Colonic mucosa (tissue), 4 donors: ENCODE results near the gene TMEM63C. TPM values are rescaled to one million over a fixed set of nuclear protein-coding genes. Genes with fewer than 3 reads are reported as not detected.
A peak's percentile ranks its signal among the peaks of the same experiment; 100 is the strongest.

Experiments used
- DNase-seq: peaks from one replicate; pipeline ENCODE4 v3.0.0-alpha.2; 2020
- H3K27ac ChIP-seq: fragments of 200-600 bp; one replicate; pipeline ENCODE4 v1.8.0; 2021
- H3K27me3 ChIP-seq: fragments of 200-600 bp; one replicate; pipeline ENCODE4 v1.8.0; 2021
- H3K36me3 ChIP-seq: fragments of 200-600 bp; one replicate; pipeline ENCODE4 v1.8.0; 2021
- H3K4me1 ChIP-seq: fragments of 200-600 bp; one replicate; pipeline ENCODE4 v1.8.0; 2021; ENCODE audit warnings: mild to moderate bottlenecking
- H3K4me3 ChIP-seq: fragments of 200-600 bp; one replicate; pipeline ENCODE4 v1.8.0; 2021
- H3K9ac ChIP-seq, 2 donors: one replicate each; pipeline ENCODE4 v1.7.0; 2013; ENCODE audit warnings: control low read depth in 2 of 2, low read depth in 2 of 2, low read length in 2 of 2
- H3K9me3 ChIP-seq: fragments of 200-600 bp; one replicate; pipeline ENCODE4 v1.8.0; 2021
- intact Hi-C: fragments of 100-400 bp; cut with DNase I; formaldehyde crosslinking; loops from one replicate; pipeline ENCODE4 v1.14.1; 2022
- total RNA-seq, 2 donors: library from RNA; stranded (reverse); fragmentation: NEBNext Ultra II Directional in 1 of 2; extraction: Animal tissue kit (Norgen Biotek cat#: 25700) in 1 of 2; gene quantifications; one replicate each; pipeline ENCODE4 v1.2.1, GENCODE V29; 2021
- TF ChIP-seq, protein P1 (sequence below): fragments of 200-600 bp; IDR thresholded peaks from one replicate; pipeline ENCODE4 v1.8.0; 2022; ENCODE audit warnings: antibody characterized with exemption, mild to moderate bottlenecking
- donor health status: healthy.
- donor health status: DM: no; HTN: no; CAD: no.
- donor health status: DM: no; HTN: no; CAD: no.

TMEM63C gene
- total RNA-seq, 2 donors from 2014 or later: 5.9 to 13.2 TPM

DNA sequence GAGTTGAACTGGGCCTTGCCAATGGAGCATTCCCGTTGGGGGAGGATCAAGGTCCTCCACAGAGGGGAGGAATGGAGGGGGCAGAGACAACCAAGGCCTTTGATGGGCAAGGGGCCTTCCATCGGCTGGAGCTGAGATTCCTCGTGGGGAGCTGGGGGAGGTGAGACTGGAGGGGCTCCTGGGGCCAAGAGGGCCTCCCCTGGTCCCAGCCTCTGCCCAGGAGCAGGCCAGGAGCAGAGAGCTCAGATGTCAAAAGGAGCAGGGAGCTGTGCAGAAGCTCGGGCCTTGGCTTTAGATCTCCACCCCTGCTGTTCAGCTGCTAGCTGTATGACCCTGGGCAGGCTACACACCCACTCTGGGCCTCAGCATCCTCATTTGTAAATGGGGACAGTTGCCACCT, 24.0 kb downstream of the TMEM63C start:
- TF ChIP-seq, protein P1, sequence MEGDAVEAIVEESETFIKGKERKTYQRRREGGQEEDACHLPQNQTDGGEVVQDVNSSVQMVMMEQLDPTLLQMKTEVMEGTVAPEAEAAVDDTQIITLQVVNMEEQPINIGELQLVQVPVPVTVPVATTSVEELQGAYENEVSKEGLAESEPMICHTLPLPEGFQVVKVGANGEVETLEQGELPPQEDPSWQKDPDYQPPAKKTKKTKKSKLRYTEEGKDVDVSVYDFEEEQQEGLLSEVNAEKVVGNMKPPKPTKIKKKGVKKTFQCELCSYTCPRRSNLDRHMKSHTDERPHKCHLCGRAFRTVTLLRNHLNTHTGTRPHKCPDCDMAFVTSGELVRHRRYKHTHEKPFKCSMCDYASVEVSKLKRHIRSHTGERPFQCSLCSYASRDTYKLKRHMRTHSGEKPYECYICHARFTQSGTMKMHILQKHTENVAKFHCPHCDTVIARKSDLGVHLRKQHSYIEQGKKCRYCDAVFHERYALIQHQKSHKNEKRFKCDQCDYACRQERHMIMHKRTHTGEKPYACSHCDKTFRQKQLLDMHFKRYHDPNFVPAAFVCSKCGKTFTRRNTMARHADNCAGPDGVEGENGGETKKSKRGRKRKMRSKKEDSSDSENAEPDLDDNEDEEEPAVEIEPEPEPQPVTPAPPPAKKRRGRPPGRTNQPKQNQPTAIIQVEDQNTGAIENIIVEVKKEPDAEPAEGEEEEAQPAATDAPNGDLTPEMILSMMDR: no peak
- Histone ChIP-seq H3K9me3 (no peaks in the 10 kb centered on the region), H3K9ac (no peak overlapping the region), H3K36me3 (no peaks in the 10 kb centered on the region), H3K27me3 (no peaks in the 10 kb centered on the region), H3K4me1 (no peaks in the 10 kb centered on the region), H3K4me3 (no peak overlapping the region), H3K27ac (no peak overlapping the region)
- no peak for DNase-seq
- intact Hi-C loops: no loop called here

GRCh38 chr14:77206261-77206824, 24.7 kb downstream of the TMEM63C start:
- DNase-seq: no peak
- Histone ChIP-seq H3K27ac (no peak overlapping the region), H3K27me3 (no peaks in the 10 kb centered on the region), H3K4me3 (no peak overlapping the region), H3K9ac (no peak overlapping the region), H3K36me3 (no peaks in the 10 kb centered on the region), H3K9me3 (no peaks in the 10 kb centered on the region), H3K4me1 (no peaks in the 10 kb centered on the region)
- intact Hi-C loops: no loop called here
- TF ChIP-seq, protein P1: no peak

- no peaks in the 10 kb centered on the region for H3K27me3 ChIP-seq
- H3K9ac ChIP-seq: no peak overlapping the region
- H3K4me1 ChIP-seq: no peaks in the 10 kb centered on the region
- H3K4me3 ChIP-seq: no peak overlapping the region
- H3K36me3 ChIP-seq: no peaks in the 10 kb centered on the region
- intact Hi-C loops: no loop called here
- TF ChIP-seq, protein P1: no peak
- no peak overlapping the region for H3K27ac ChIP-seq
- H3K9me3 ChIP-seq: no peaks in the 10 kb centered on the region
- no peak for DNase-seq
Observed at GRCh38 chr14:77206877-77207389, 25.3 kb downstream of the TMEM63C start.

- no peaks in the 10 kb centered on the region for H3K9me3 ChIP-seq
- DNase-seq: peak; percentile 62
- TF ChIP-seq, protein P1: no peak
- no peaks in the 10 kb centered on the region for H3K4me1 ChIP-seq
- H3K36me3 ChIP-seq: no peaks in the 10 kb centered on the region
- no peak overlapping the region for H3K4me3 ChIP-seq
- no peaks in the 10 kb centered on the region for H3K27me3 ChIP-seq
- intact Hi-C loops: no loop called here
- no peak overlapping the region for H3K27ac ChIP-seq
- H3K9ac ChIP-seq: no peak overlapping the region
Observed at GRCh38 chr14:77208291-77208978, 26.8 kb downstream of the TMEM63C start.

DNA sequence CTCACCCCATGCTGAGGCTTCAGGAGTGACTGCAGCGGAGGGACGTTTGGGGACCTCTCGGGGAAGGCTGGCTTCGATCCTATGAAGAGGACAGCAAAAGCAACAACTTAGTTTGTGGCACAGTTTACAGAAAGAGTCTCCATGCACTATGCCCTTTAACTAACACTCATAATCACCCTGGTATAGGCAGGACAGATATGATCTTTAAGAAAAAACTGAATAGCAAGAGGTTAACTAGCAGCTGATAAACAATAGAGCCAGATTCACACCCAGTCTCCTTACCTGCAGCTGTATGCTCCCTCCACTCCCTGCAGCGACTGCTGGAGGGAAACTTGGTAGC, 27.4 kb downstream of the TMEM63C start:
- no peak overlapping the region for H3K9ac ChIP-seq
- TF ChIP-seq, protein P1: no peak
- intact Hi-C loops: no loop called here
- no peak overlapping the region for H3K27ac ChIP-seq
- H3K9me3 ChIP-seq: no peaks in the 10 kb centered on the region
- H3K4me1 ChIP-seq: no peaks in the 10 kb centered on the region
- no peak for DNase-seq
- H3K4me3 ChIP-seq: no peak overlapping the region
- no peaks in the 10 kb centered on the region for H3K36me3 ChIP-seq
- H3K27me3 ChIP-seq: no peaks in the 10 kb centered on the region
